Chondrocyte (in vitro differentiated cells): ENCODE results near the gene ZNF821. TPM values are rescaled to one million over a fixed set of nuclear protein-coding genes. Genes with fewer than 3 reads are reported as not detected.

Source experiments
- DNase-seq: peaks from one replicate; pipeline ENCODE4 v3.0.0; 2021; ENCODE audit warnings: mixed read lengths, low spot score
- H3K27ac Mint-ChIP-seq: one replicate; pipeline ENCODE4 v1.8.0; 2021; ENCODE audit warnings: mild to moderate bottlenecking, moderate library complexity, mixed read lengths; ENCODE audit not compliant: unreplicated experiment
- H3K27me3 Mint-ChIP-seq: 2 replicates; pipeline ENCODE4 v1.8.0; 2021; ENCODE audit warnings: low read depth, mixed read lengths
- H3K36me3 Mint-ChIP-seq: 2 replicates; pipeline ENCODE4 v1.8.0; 2021; ENCODE audit warnings: low read depth, mixed read lengths
- H3K4me1 Mint-ChIP-seq: 2 replicates; pipeline ENCODE4 v1.8.0; 2021; ENCODE audit warnings: low read depth, mild to moderate bottlenecking, mixed read lengths
- H3K4me3 Mint-ChIP-seq: one replicate; pipeline ENCODE4 v1.8.0; 2021; ENCODE audit warnings: mild to moderate bottlenecking, moderate library complexity, mixed read lengths; ENCODE audit not compliant: unreplicated experiment
- H3K9me3 Mint-ChIP-seq: 2 replicates; pipeline ENCODE4 v1.8.0; 2021; ENCODE audit warnings: low read depth, mixed read lengths
- CTCF ChIP-seq: fragments of 200-600 bp; sonication (generic); IDR thresholded peaks from 2 replicates; pipeline ENCODE4 v1.5.0; 2021; ENCODE audit warnings: antibody characterized with exemption, mild to moderate bottlenecking, moderate library complexity
- total RNA-seq: library from RNA; stranded (reverse); gene quantifications from 3 replicates; pipeline ENCODE4 v1.2.1, GENCODE V29; 2021

ZNF821 gene
- total RNA-seq, 1 donor from 2014 or later, result 12.0 TPM

- Mint-ChIP-seq H3K27ac (peak overlapping the region; percentile 99), H3K36me3 (no peaks in the 10 kb centered on the region), H3K4me1 (peaks cover 24% of the 10 kb centered on the region), H3K27me3 (no peaks in the 10 kb centered on the region), H3K4me3 (peak overlapping the region; percentile 92), H3K9me3 (no peaks in the 10 kb centered on the region)
- peak; percentile 56 for TF ChIP-seq CTCF
- no peak for DNase-seq
These were observed 10.4 kb upstream of the ZNF821 start for GRCh38 chr16:71894229-71894920.

DNA sequence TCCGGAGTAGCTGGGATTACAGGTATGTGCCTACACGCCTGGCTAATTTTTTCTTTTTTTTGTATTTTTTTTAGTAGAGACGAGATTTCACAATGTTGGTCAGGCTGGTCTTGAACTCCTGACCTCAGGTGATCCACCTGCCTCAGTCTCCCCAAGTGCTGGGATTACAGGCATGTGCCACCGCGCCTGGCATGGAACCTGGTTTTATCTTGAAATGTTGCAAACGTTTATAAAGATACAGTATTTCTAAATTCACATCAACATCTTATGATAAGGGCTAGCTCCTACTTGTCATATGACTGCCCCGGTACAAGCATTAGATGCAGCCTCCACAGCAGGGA lies 9.9 kb upstream of the ZNF821 start:
- H3K9me3 Mint-ChIP-seq, result no peaks in the 10 kb centered on the region
- H3K4me3 Mint-ChIP-seq, result peak overlapping the region; percentile 92
- no peak for DNase-seq
- no peak for TF ChIP-seq CTCF
- H3K4me1 Mint-ChIP-seq, result peaks cover 21% of the 10 kb centered on the region
- H3K27ac Mint-ChIP-seq, result peak overlapping the region; percentile 99
- no peaks in the 10 kb centered on the region for H3K27me3 Mint-ChIP-seq
- no peaks in the 10 kb centered on the region for H3K36me3 Mint-ChIP-seq

DNA sequence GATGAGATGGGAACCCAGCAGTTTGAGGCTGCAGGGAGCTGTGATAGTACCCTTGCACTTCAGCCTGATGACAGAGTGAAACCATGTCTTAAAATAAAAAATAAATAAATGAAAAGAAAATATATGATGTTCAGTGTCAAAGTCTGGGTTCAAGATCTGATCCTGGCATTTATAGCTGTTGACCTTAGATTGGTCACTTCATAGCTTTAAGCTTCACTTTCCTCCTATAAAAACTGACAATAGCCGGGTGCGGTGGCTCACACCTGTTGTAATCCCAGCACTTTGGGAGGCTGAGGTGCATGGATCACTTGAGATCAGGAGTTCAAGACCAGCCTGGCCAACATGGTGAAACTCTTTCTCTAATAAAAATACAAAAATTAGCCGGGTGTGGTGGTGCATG lies 5.2 kb upstream of the ZNF821 start:
- TF ChIP-seq CTCF, result no peak
- Mint-ChIP-seq H3K9me3 (no peaks in the 10 kb centered on the region), H3K4me3 (no peak overlapping the region), H3K36me3 (no peaks in the 10 kb centered on the region), H3K27me3 (no peaks in the 10 kb centered on the region), H3K27ac (no peak overlapping the region), H3K4me1 (peaks cover 9% of the 10 kb centered on the region)
- DNase-seq, result no peak

- Mint-ChIP-seq H3K4me3 (peak overlapping the region; percentile 98), H3K36me3 (no peaks in the 10 kb centered on the region), H3K27ac (no peak overlapping the region), H3K9me3 (no peaks in the 10 kb centered on the region), H3K4me1 (peaks cover 16% of the 10 kb centered on the region), H3K27me3 (no peaks in the 10 kb centered on the region)
- DNase-seq, result no peak
- TF ChIP-seq CTCF, result no peak
These were observed 1.3 kb upstream of the ZNF821 start for GRCh38 chr16:71885261-71885650.

- Mint-ChIP-seq H3K36me3 (peaks cover 12% of the 10 kb centered on the region), H3K27ac (peak overlapping the region; percentile 80), H3K4me1 (peaks cover 16% of the 10 kb centered on the region), H3K27me3 (no peaks in the 10 kb centered on the region), H3K4me3 (peak overlapping the region; percentile 98), H3K9me3 (no peaks in the 10 kb centered on the region)
- no peak for DNase-seq
- peak; percentile 80 for TF ChIP-seq CTCF
These were observed 674 bp downstream of the ZNF821 start for GRCh38 chr16:71883168-71883848.
